Stimulated activated CD8-positive, alpha-beta memory T cell treated with anti-CD3 and anti-CD28 coated beads, Interleukin-7, amount 100 ng/mL, for 24 hours (primary cell): Measurements from ENCODE around the gene NRXN3.

Source experiments
- DNase-seq: peaks from one replicate; pipeline ENCODE4 v3.0.0-alpha.2; 2020; ENCODE audit warnings: low read depth

NRXN3 gene

GRCh38 chr14:79693935-79694334 is 1523.8 kb downstream of the NRXN3 start:
- no peak for DNase-seq

GRCh38 chr14:79695307-79695706 is 1525.1 kb downstream of the NRXN3 start:
- no peak for DNase-seq

DNA sequence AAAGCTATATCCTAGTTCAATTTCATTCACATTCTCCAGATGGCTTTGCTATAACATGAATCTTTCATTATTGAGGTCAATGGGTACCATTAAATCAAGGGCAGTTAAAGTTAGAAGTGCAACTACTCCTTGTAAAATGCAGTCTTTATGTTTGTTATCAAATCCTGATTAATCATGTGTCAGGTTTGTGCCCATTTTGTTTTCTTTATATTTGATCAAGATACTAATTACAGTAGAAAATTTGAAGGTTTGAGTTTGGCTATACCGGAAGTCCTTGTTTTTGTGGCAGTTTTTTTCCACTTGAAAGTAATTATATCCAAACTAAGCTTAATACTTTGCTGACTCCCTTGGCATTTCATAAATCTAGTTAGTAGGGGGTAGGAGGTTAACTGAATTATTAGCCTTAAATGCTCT is 1528.1 kb downstream of the NRXN3 start:
- no peak for DNase-seq

GRCh38 chr14:79699206-79699605 is 1529.0 kb downstream of the NRXN3 start:
- DNase-seq: no peak

GRCh38 chr14:79701371-79701770 is 1531.2 kb downstream of the NRXN3 start:
- no peak for DNase-seq

DNA sequence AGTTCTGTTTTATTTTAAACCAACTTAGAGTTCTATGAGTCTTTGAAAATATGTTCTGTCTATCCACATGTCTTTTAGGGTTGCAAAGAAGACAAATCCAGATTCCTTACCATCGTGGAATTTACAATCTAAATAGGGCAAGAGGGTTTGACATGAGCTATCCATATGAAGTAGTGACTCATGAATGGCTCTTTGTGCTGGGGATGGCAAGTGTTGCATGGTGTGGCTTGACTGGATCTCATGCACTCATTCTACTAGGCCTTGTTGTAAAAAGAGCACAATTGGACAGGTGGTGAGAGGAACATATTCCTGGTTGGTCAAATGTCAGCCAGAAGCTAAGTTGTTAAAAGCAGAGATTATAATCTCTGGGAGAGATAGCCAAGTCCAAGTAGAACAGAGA is 1532.0 kb downstream of the NRXN3 start:
- DNase-seq: no peak

DNA sequence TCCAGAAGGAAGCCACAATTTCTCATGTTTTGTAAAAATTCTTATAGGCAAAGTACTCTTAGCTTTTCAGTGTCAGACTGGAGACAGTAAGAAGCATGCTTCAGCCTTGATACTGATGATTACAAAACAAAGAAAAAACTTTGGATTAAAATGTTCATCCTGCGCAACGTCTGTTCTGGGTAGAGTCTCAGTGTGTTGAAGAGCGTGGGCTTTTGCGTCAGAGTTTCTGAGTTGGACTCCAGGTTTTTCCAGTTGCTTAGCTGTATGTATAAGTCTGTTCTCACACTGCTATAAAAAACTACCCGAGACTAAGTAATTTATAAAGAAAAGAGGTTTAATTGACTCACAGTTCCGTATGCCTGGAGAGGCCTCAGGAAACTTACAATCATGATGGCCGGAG is 1533.0 kb downstream of the NRXN3 start:
- no peak for DNase-seq

DNA sequence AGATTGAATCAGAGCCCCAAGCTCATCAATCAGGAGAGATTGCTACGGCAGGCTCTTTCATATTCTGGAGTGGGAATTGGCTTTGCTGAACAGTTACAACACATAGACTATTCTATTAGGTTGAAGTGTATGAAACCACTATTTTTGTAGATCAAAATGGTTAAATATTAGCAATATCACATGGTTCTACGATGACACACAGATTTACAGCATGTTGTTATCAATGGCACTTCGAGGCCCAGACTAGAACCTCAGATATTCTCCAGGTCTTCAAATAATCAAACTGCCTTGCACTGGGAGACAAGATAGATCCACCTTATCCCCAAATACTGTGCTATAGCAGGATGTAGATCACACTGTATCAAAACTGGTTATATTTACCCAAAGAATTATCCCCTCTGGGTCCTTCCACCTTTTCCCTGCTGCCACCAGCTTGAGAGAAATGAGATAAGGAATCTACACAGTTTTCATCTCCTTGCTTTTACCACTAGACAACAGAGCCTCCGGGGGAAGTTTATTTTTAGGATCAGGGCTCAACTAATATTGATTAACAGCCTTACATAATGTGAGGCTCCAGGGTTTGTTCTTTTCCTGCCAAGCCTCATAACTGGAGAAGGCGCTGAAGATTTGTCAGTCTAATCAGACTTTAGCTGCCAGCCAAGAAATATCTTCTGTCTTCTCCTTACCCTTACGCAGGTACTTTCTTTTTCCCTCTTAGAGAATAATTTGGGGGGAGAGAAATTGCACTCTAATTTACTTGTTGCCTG is 1534.1 kb downstream of the NRXN3 start:
- DNase-seq: no peak

GRCh38 chr14:79705126-79705894 is 1535.1 kb downstream of the NRXN3 start:
- no peak for DNase-seq

DNA sequence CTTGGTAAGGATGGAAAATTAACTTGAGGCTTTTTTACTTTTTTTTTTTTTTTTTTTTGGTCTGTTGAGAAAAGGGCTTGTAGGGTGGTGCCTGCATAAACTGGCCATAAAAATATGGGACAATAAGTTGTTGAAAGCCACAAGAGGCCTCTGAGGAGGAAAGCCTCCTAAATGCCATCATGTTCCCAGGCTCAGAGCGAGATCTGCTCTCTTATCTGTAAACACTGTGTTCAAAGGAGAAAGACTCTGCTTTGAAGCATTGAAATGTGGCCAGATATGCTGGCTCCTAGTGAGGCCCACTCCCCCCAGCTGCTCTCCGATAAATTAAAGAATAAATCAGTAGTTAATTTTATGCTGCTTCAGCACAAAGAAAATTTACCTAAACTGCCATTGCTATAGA is 1536.2 kb downstream of the NRXN3 start:
- DNase-seq: no peak

DNA sequence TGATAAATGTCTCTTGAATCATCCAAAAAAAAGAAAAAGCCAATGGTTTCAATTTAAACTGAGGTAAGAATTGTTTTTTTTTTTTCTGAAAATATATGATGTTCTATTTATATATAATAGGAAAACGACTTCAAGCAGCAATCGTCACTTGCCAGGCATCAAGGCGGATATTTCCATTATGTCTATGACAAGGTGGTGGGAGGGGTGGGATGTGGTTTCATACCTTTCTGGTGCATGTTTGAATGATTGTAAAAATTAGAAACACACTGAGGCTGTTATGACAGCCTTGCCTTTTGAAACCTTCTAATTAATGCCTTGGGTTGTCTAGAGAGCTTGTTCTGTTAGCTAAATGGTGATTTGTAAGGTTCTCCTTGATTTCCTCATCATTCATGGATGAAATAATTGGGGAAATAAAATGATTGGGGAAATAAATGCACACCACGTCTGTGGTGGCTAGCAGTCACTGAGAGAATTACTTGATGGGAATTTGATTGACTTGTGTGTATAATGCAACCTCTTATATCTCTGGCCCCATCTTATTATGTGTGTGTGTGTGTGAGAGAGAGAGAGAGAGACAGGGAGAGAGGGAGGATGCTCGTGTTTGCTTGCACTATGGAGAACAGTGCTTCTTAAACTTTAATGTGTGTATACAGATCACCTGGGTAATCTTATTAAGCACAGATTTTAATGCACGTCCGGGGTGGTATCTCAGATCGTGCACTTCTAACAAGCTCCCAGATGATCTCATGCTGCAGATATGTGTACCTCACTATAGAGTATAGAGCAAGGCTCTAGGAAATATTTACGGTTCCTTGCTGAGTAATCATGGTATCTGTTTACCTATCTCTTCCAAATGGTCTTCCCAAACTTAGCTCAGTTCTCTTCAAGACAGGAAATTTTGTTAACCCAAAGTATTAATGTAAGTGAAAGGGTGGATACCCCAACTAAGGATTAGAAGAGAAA is 1538.5 kb downstream of the NRXN3 start:
- DNase-seq: no peak

GRCh38 chr14:79709573-79709972 is 1539.4 kb downstream of the NRXN3 start:
- DNase-seq: no peak

GRCh38 chr14:79712302-79712950 is 1542.3 kb downstream of the NRXN3 start:
- DNase-seq: no peak

GRCh38 chr14:79721399-79722084 is 1551.4 kb downstream of the NRXN3 start:
- DNase-seq: no peak

- no peak for DNase-seq
Measured at GRCh38 chr14:79724934-79725717, 1555.0 kb downstream of the NRXN3 start.

GRCh38 chr14:79727900-79728299 is 1557.7 kb downstream of the NRXN3 start:
- no peak for DNase-seq

- no peak for DNase-seq
Measured at GRCh38 chr14:79728331-79728730, 1558.2 kb downstream of the NRXN3 start.

GRCh38 chr14:79729731-79730130 is 1559.6 kb downstream of the NRXN3 start:
- DNase-seq: no peak

DNA sequence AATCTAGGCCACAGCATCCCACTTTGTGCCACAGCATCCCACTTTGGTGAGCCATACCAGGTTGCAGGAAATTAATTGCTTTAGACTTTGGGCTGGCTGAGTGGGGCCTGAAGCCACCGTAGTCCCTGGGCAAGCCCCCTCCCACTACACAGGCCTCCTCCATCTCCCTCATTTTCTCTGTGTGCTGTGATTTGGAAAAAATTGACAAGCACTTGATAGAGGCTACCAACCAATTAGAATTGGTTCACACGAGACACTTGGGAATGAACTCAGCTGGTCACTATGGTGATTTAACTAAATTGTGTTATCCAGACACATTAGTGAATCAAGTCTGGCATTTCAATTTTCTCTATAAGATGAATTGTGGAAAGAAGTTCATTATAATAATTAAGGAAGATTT is 1560.0 kb downstream of the NRXN3 start:
- DNase-seq: no peak

- no peak for DNase-seq
Measured at GRCh38 chr14:79730953-79731352, 1560.8 kb downstream of the NRXN3 start.
